Measurements from ENCODE around the gene MRPL1. TPM values are rescaled to one million over a fixed set of nuclear protein-coding genes. Genes with fewer than 3 reads are reported as not detected.
"Not testable (repeated sequence)": the region's sequence is repeated elsewhere in the genome, so short reads cannot be mapped to it uniquely, and the experiment has no call there.

MRPL1 gene
- total and polyA plus RNA-seq, 4 donors: 19.6 to 45.2 (median 26.5) TPM

DNA sequence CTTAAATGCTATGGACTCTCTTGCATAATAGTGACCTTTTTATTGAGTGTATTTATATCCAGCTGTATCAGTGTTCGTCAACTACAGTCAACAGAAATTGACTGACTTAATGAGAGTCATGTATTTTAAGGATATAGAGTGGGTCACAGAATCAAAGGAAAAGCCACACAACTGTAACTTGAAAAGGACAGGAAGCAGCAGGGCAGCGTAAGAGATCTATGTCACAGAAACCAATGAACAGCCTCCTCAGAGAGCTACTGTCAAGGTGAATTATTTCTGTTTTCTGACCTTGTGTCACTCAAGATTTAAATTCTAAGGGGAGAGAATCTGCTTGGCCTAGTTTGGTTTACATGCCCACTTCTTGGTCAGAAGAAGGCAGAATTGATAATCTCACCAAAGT is 100.4 kb downstream of the MRPL1 start:
- 87 to 90% methylated on average over 2 of the region's 2 CpGs for WGBS, 2 donors
- Histone ChIP-seq H3K9me3 (ENCODE audit: control insufficient read depth, low read length) (no peaks in the 10 kb centered on the region), H3K27ac (ENCODE audit: low read depth in 1 of 2, low read length in 2 of 2) (no peak overlapping the region), H3K4me3 (ENCODE audit: low read length in 2 of 2) (no peak overlapping the region), H3K36me3 (ENCODE audit: control insufficient read depth in 1 of 2, insufficient read depth in 2 of 2, low read length in 1 of 2) (no peaks in the 10 kb centered on the region), H3K27me3 (ENCODE audit: control insufficient read depth in 1 of 2, insufficient read depth in 2 of 2, low read length in 1 of 2) (no peaks in the 10 kb centered on the region), H3K4me1 (ENCODE audit: control insufficient read depth in 1 of 2, insufficient read depth in 2 of 2, low read length in 2 of 2) (no peaks in the 10 kb centered on the region)
- ATAC-seq (ENCODE audit: low FRiP score): no peak
- DNase-seq: no peak
- intact Hi-C loops (cut with DNase I): loop anchor here in 1 of 2 donors (10.0 kb wide), 1 partner anchor 552 kb away; no protein-coding TSS in a partner anchor

DNA sequence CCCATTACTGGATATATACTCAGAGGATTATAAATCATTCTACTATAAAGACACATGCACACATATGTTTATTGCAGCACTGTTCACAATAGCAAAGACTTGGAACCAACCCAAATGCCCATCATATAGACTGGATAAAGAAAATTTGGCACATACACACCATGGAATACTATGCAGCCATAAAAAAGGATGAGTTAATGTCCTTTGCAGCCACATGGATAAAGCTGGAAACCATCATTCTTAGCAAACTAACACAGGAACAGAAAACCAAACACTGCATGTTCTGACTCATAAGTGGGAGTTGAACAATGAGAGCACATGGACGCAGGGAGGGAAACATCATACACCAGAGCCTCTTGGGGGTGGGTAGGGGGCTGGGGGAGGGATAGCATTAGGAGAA is 111.0 kb downstream of the MRPL1 start:
- DNase-seq; ATAC-seq (ENCODE audit: low FRiP score); intact Hi-C loops (cut with DNase I); H3K27me3 ChIP-seq (ENCODE audit: control insufficient read depth in 1 of 2, insufficient read depth in 2 of 2, low read length in 1 of 2); H3K9me3 ChIP-seq (ENCODE audit: control insufficient read depth, low read length); H3K36me3 ChIP-seq (ENCODE audit: control insufficient read depth in 1 of 2, insufficient read depth in 2 of 2, low read length in 1 of 2); H3K27ac ChIP-seq (ENCODE audit: low read depth in 1 of 2, low read length in 2 of 2); H3K4me1 ChIP-seq (ENCODE audit: control insufficient read depth in 1 of 2, insufficient read depth in 2 of 2, low read length in 2 of 2); H3K4me3 ChIP-seq (ENCODE audit: low read length in 2 of 2): not testable (repeated sequence)
- 80 to 91% methylated on average over 1 of the region's 1 CpG for WGBS, 2 donors

DNA sequence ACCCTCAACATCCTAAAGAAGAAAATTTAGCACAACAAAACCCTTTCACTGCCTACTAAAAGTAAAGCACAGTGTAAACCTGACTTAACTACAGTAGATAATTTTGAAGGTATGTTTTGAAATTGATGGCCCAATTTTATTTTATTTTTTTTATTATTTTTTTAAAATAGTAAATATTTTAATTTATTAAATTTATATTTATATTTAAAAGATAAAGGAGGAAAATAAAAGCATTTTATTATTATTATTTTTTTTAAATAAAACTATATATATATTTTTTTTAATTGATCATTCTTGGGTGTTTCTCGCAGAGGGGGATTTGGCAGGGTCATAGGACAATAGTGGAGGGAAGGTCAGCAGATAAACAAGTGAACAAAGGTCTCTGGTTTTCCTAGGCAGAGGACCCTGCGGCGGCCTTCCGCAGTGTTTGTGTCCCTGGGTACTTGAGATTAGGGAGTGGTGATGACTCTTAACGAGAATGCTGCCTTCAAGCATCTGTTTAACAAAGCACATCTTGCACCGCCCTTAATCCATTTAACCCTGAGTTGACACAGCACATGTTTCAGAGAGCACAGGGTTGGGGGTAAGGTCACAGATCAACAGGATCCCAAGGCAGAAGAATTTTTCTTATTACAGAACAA is 120.4 kb downstream of the MRPL1 start:
- H3K4me3 ChIP-seq (ENCODE audit: low read length in 2 of 2); intact Hi-C loops (cut with DNase I); H3K36me3 ChIP-seq (ENCODE audit: control insufficient read depth in 1 of 2, insufficient read depth in 2 of 2, low read length in 1 of 2); ATAC-seq (ENCODE audit: low FRiP score); H3K9me3 ChIP-seq (ENCODE audit: control insufficient read depth, low read length); H3K27me3 ChIP-seq (ENCODE audit: control insufficient read depth in 1 of 2, insufficient read depth in 2 of 2, low read length in 1 of 2); H3K27ac ChIP-seq (ENCODE audit: low read depth in 1 of 2, low read length in 2 of 2); H3K4me1 ChIP-seq (ENCODE audit: control insufficient read depth in 1 of 2, insufficient read depth in 2 of 2, low read length in 2 of 2); DNase-seq: not testable (repeated sequence)
- 87 to 90% methylated on average over 6 of the region's 6 CpGs for WGBS, 2 donors

DNA sequence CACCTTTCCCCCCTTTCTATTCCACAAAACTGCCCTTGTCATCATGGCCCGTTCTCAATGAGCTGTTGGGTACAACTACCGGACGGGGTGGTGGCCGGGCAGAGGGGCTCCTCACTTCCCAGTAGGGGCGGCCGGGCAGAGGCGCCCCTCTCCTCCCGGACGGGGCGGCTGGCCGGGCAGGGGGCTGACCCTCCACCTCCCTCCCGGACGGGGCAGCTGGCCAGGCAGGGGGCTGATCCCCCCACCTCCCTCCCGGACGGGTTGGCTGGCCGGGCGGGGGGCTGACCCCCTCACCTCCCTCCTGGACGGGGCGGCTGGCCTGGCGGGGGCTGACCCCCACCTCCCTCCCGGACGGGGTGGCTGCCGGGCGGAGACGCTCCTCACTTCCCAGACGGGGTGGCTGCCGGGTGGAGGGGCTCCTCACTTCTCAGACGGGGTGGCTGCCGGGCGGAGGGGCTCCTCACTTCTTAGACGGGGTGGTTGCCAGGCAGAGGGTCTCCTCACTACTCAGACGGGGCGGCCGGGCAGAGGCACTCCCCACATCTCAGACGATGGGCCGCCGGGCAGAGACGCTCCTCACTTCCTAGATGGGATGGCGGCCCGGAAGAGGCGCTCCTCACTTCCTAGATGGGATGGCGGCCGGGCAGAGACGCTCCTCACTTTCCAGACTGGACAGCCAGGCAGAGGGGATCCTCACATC is 121.1 kb downstream of the MRPL1 start:
- 95 to 96% methylated on average over 25 to 43 of the region's 44 CpGs for WGBS, 2 donors
- H3K4me3 ChIP-seq (ENCODE audit: low read length in 2 of 2); intact Hi-C loops (cut with DNase I): not testable (repeated sequence)

DNA sequence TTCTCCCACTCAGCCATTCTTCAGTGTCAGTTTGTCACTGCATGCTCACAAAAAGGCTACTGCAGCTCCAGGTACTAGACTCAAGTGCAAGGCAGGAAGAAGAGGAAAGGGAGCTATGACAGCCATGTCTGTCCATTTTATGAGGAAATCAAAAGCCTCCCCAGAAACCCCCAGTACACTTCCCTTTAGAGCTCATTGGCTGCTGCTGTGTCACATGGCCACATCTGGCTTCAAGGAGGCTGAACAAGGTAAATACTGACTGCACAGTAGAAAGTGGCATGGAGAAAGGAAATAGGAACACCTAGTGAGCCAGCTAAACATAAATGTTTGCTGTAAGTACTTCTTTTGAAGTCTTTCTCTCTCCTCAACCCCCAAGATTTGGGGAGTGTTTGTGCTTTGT is 127.3 kb downstream of the MRPL1 start:
- DNase-seq: no peak
- intact Hi-C loops (cut with DNase I): no loop called here
- Histone ChIP-seq H3K36me3 (ENCODE audit: control insufficient read depth in 1 of 2, insufficient read depth in 2 of 2, low read length in 1 of 2) (no peaks in the 10 kb centered on the region), H3K4me3 (ENCODE audit: low read length in 2 of 2) (no peak overlapping the region), H3K4me1 (ENCODE audit: control insufficient read depth in 1 of 2, insufficient read depth in 2 of 2, low read length in 2 of 2) (no peaks in the 10 kb centered on the region), H3K27me3 (ENCODE audit: control insufficient read depth in 1 of 2, insufficient read depth in 2 of 2, low read length in 1 of 2) (no peaks in the 10 kb centered on the region), H3K9me3 (ENCODE audit: control insufficient read depth, low read length) (no peaks in the 10 kb centered on the region), H3K27ac (ENCODE audit: low read depth in 1 of 2, low read length in 2 of 2) (no peak overlapping the region)
- ATAC-seq (ENCODE audit: low FRiP score): no peak

More for the DNA sequence above, 121.1 kb downstream of the MRPL1 start:
- H3K27me3 ChIP-seq (ENCODE audit: control insufficient read depth in 1 of 2, insufficient read depth in 2 of 2, low read length in 1 of 2); H3K36me3 ChIP-seq (ENCODE audit: control insufficient read depth in 1 of 2, insufficient read depth in 2 of 2, low read length in 1 of 2); DNase-seq; H3K27ac ChIP-seq (ENCODE audit: low read depth in 1 of 2, low read length in 2 of 2); H3K4me1 ChIP-seq (ENCODE audit: control insufficient read depth in 1 of 2, insufficient read depth in 2 of 2, low read length in 2 of 2); ATAC-seq (ENCODE audit: low FRiP score); H3K9me3 ChIP-seq (ENCODE audit: control insufficient read depth, low read length): not testable (repeated sequence)

DNA sequence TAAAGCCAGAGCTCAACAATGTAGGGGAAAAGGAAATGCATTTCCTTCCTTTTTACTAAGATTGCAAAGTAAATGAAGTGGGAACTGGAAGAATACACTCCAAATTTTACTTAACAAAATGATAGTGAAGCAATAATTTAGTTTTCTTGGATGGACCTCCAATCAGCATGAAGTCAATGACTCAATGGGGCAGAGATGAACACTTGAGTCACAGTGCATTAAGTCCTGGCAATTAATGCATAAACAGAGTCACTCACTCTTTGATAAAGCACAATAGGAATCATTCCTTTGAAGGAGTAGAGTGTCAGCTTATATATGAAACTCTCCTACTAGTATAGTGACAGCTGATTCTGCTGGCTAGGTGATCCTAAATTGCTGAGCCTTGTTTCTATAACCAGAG is 127.8 kb downstream of the MRPL1 start:
- Histone ChIP-seq H3K4me1 (ENCODE audit: control insufficient read depth in 1 of 2, insufficient read depth in 2 of 2, low read length in 2 of 2) (no peaks in the 10 kb centered on the region), H3K27me3 (ENCODE audit: control insufficient read depth in 1 of 2, insufficient read depth in 2 of 2, low read length in 1 of 2) (no peaks in the 10 kb centered on the region), H3K9me3 (ENCODE audit: control insufficient read depth, low read length) (no peaks in the 10 kb centered on the region), H3K4me3 (ENCODE audit: low read length in 2 of 2) (no peak overlapping the region), H3K27ac (ENCODE audit: low read depth in 1 of 2, low read length in 2 of 2) (no peak overlapping the region), H3K36me3 (ENCODE audit: control insufficient read depth in 1 of 2, insufficient read depth in 2 of 2, low read length in 1 of 2) (no peaks in the 10 kb centered on the region)
- no peak for DNase-seq
- no peak for ATAC-seq (ENCODE audit: low FRiP score)
- intact Hi-C loops (cut with DNase I): no loop called here

DNA sequence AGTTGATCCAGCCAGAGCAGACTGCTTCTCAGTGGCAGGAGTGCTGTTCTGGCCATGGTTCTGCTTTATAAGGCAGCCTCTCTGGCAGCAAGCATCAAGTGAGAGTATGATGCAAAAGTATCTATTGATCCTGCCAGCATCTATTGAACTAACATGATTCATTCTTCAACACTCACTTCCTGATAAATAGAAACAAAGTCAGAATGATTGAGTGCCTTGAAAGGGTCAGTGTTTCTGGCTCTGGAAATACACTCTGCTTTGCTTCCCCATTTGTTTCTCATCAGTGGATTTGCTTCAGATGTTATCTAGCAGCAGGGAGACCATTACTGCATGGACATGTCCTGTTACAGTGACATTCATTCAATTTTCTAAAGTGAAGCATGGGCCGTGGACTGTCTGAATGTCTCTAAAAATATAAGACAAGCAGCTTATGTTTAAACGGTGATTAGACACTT is 128.3 kb downstream of the MRPL1 start:
- ATAC-seq (ENCODE audit: low FRiP score) (no peak), DNase-seq (no peak)
- 21 to 36% methylated on average over 2 of the region's 2 CpGs for WGBS, 2 donors
- intact Hi-C loops (cut with DNase I): no loop called here
- H3K4me3 ChIP-seq (ENCODE audit: low read length in 2 of 2): no peak overlapping the region
- H3K27ac ChIP-seq (ENCODE audit: low read depth in 1 of 2, low read length in 2 of 2): no peak overlapping the region
- no peaks in the 10 kb centered on the region for H3K27me3 ChIP-seq (ENCODE audit: control insufficient read depth in 1 of 2, insufficient read depth in 2 of 2, low read length in 1 of 2)
- H3K9me3 ChIP-seq (ENCODE audit: control insufficient read depth, low read length): no peaks in the 10 kb centered on the region
- H3K4me1 ChIP-seq (ENCODE audit: control insufficient read depth in 1 of 2, insufficient read depth in 2 of 2, low read length in 2 of 2): no peaks in the 10 kb centered on the region
- H3K36me3 ChIP-seq (ENCODE audit: control insufficient read depth in 1 of 2, insufficient read depth in 2 of 2, low read length in 1 of 2): no peaks in the 10 kb centered on the region

DNA sequence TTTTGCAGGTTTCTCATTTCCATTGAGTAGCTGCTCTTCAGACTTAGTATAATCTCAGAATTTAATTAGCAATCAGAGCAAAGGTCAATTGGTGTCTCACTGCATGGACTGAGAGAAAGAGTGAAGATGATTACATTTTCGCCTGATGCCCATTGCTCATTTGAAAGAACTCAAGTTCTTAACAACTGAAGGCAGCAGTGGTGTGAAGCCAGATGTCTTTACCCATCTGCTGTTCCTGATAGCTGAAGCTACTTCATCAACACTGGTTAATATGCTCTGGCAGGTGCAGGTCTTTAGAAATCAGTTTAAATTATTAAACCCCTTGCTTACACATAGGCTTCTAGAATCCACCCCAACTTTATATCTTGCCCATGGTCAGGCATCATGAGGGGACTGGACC is 130.0 kb downstream of the MRPL1 start:
- H3K4me3 ChIP-seq (ENCODE audit: low read length in 2 of 2): no peak overlapping the region
- DNase-seq (no peak), ATAC-seq (ENCODE audit: low FRiP score) (no peak)
- intact Hi-C loops (cut with DNase I): no loop called here
- WGBS, 2 donors: 91 to 92% methylated on average over 1 of the region's 1 CpG
- no peaks in the 10 kb centered on the region for H3K36me3 ChIP-seq (ENCODE audit: control insufficient read depth in 1 of 2, insufficient read depth in 2 of 2, low read length in 1 of 2)
- H3K4me1 ChIP-seq (ENCODE audit: control insufficient read depth in 1 of 2, insufficient read depth in 2 of 2, low read length in 2 of 2): no peaks in the 10 kb centered on the region
- H3K27ac ChIP-seq (ENCODE audit: low read depth in 1 of 2, low read length in 2 of 2): no peak overlapping the region
- no peaks in the 10 kb centered on the region for H3K27me3 ChIP-seq (ENCODE audit: control insufficient read depth in 1 of 2, insufficient read depth in 2 of 2, low read length in 1 of 2)
- no peaks in the 10 kb centered on the region for H3K9me3 ChIP-seq (ENCODE audit: control insufficient read depth, low read length)

DNA sequence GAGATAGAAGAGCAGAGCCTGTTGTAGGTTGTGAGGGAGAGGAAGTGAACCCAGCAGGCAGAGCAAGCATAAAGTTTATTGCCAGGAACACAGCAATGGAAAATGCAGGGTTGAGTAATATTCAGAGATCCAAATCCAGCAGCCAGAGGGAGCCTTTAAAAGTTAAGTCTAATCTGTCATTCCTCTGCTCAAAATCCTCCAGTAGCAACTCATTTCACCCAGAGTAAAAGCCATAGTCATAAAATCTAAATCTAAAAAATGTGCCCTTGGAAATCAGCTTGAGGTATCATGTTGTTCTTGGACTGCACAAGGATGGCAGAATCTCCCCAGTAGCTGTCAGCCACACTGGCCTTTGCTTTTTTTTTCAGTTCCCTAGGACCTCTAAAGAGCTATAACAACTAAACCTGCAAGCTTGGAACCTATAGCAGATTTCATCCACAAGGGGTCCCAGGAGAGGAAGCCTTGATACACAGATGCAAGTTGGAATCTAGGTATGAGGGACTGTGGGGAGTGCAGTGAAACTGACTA is 131.6 kb downstream of the MRPL1 start:
- intact Hi-C loops (cut with DNase I): no loop called here
- ATAC-seq (ENCODE audit: low FRiP score) (no peak), DNase-seq (no peak)
- H3K9me3 ChIP-seq (ENCODE audit: control insufficient read depth, low read length): no peaks in the 10 kb centered on the region
- no peak overlapping the region for H3K4me3 ChIP-seq (ENCODE audit: low read length in 2 of 2)
- H3K27me3 ChIP-seq (ENCODE audit: control insufficient read depth in 1 of 2, insufficient read depth in 2 of 2, low read length in 1 of 2): no peaks in the 10 kb centered on the region
- H3K4me1 ChIP-seq (ENCODE audit: control insufficient read depth in 1 of 2, insufficient read depth in 2 of 2, low read length in 2 of 2): no peaks in the 10 kb centered on the region
- H3K27ac ChIP-seq (ENCODE audit: low read depth in 1 of 2, low read length in 2 of 2): no peak overlapping the region
- no peaks in the 10 kb centered on the region for H3K36me3 ChIP-seq (ENCODE audit: control insufficient read depth in 1 of 2, insufficient read depth in 2 of 2, low read length in 1 of 2)
